Suprapubic skin (tissue), 4 donors: ENCODE measurements around the gene GCSH.

ENCODE experiments used
- CTCF ChIP-seq, 2 donors: fragments of 200-600 bp in 1 of 2; fragments of 450-650 bp in 1 of 2; sonication (generic) in 1 of 2; IDR thresholded peaks; one replicate each; pipeline ENCODE4 v1.5.1; 2016 to 2019; ENCODE audit warnings: antibody characterized with exemption in 2 of 2, mild to moderate bottlenecking in 1 of 2, moderate library complexity in 1 of 2
- POLR2A ChIP-seq, 2 donors: fragments of 450-650 bp; IDR thresholded peaks; one replicate each; pipeline ENCODE4 v1.6.1; 2017; ENCODE audit warnings: antibody characterized with exemption in 2 of 2, mild to moderate bottlenecking in 2 of 2, moderate library complexity in 2 of 2
- POLR2AphosphoS5 ChIP-seq, 3 donors: sonication (generic); formaldehyde crosslinking; IDR thresholded peaks; one replicate each; pipeline ENCODE4 v1.6.1; 2017; ENCODE audit warnings: antibody characterized with exemption in 3 of 3

GRCh38 chr16:81073560-81074330 lies 22.4 kb downstream of the GCSH start:
- TF ChIP-seq POLR2A (IDR thresholded peaks at IDR 0.05) (no peak), CTCF (IDR thresholded peaks at IDR 0.05) (no peak), POLR2AphosphoS5 (IDR thresholded peaks at IDR 0.05) (no peak)
